RWPE1 (cell line): ENCODE results near the gene EGFL6.

Experiments
- CTCF ChIA-PET: fragments of 350-600 bp; sonication (Branson Sonifier 250); formaldehyde crosslinking; extraction: SDS; loops from one replicate; lab custom pipeline; 2021; lab: Yijun Ruan, JAX
- POLR2A ChIA-PET: fragments of 400-600 bp; formaldehyde crosslinking; extraction: SDS; loops from one replicate; lab custom pipeline; 2020; ENCODE audit warnings: antibody characterized with exemption; ENCODE audit not compliant: low non-redundant PET; lab: Yijun Ruan, JAX
- DNase-seq: peaks from one replicate; pipeline ENCODE4 v3.0.0; 2012; ENCODE audit warnings: low spot score
- H3K27ac ChIP-seq: fragments of 450-650 bp; 2 replicates; pipeline ENCODE4 v1.5.1; 2017
- TF ChIP-seq, protein P1 (sequence below): fragments of 450-650 bp; conservative IDR thresholded peaks from 2 replicates; pipeline ENCODE4 v1.5.1; 2017; ENCODE audit warnings: low read depth, mild to moderate bottlenecking

Gene EGFL6

DNA sequence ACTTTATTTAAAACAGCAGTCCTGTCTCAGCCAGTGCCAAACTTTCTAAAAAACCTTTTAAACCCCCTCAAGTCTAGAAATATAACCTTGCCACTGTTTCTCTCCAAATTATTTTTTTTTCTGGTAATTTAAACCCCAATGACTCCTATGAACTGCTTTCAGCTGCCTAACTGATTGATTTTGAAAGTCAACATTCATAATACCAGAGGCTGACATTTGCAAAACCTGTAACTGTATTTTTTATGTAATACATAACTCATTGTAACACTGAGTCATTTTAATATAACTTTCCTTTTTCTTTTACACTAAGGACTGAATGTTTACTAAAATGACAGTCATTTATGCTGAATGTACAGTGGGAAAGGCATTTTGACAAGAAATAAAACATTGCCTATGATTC, 19.1 kb upstream of the EGFL6 start:
- TF ChIP-seq, protein P1, sequence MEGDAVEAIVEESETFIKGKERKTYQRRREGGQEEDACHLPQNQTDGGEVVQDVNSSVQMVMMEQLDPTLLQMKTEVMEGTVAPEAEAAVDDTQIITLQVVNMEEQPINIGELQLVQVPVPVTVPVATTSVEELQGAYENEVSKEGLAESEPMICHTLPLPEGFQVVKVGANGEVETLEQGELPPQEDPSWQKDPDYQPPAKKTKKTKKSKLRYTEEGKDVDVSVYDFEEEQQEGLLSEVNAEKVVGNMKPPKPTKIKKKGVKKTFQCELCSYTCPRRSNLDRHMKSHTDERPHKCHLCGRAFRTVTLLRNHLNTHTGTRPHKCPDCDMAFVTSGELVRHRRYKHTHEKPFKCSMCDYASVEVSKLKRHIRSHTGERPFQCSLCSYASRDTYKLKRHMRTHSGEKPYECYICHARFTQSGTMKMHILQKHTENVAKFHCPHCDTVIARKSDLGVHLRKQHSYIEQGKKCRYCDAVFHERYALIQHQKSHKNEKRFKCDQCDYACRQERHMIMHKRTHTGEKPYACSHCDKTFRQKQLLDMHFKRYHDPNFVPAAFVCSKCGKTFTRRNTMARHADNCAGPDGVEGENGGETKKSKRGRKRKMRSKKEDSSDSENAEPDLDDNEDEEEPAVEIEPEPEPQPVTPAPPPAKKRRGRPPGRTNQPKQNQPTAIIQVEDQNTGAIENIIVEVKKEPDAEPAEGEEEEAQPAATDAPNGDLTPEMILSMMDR: no peak
- ChIA-PET POLR2A (no interaction called here), CTCF (no interaction called here)
- no peak overlapping the region for H3K27ac ChIP-seq
- no peak for DNase-seq

DNA sequence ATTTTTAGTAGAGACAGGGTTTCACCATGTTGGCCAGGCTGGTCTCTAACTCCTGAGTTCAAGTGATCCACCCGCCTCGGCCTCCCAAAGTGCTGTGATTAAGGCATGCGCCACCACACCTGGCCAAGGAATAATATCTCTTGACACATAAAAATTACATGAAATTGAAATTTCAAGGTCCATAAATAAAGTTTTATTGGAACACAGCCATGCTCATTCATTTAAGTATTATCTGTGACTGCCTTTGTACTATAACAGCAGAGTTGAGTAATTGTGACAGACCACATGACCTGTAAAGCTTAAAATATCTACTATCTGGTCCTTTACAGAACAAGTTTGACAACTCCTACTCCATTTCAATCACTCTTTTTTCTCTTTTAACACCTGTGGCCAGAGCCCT, 17.8 kb upstream of the EGFL6 start:
- TF ChIP-seq, protein P1: no peak
- H3K27ac ChIP-seq: no peak overlapping the region
- no peak for DNase-seq
- ChIA-PET POLR2A (no interaction called here), CTCF (interaction anchor here (0.7 to 0.8 kb wide), 2 partner anchors 13 to 603 kb away, joined by 3 to 5 read pairs; no protein-coding TSS in a partner anchor)

DNA sequence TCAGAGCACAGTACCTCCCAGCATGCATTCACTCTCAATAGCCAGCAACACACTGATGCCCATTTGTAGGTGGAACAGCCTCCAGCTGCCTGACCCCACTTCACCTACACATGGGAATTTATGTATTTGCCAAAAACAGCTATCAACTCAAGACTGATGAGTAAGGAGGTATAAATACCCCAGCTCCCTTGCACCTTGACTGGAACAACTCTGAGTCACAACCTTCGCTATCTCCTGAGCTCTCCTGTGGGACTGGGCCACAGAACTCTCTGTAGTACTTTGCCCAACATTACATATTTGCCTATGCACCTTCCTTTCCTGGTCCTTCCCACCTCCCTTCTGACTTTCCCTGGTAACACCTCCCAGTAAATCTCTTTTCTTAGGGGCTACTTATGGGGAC, 16.5 kb upstream of the EGFL6 start:
- CTCF ChIA-PET: no interaction called here
- TF ChIP-seq, protein P1: no peak
- no peak for DNase-seq
- POLR2A ChIA-PET: no interaction called here
- H3K27ac ChIP-seq: no peak overlapping the region

DNA sequence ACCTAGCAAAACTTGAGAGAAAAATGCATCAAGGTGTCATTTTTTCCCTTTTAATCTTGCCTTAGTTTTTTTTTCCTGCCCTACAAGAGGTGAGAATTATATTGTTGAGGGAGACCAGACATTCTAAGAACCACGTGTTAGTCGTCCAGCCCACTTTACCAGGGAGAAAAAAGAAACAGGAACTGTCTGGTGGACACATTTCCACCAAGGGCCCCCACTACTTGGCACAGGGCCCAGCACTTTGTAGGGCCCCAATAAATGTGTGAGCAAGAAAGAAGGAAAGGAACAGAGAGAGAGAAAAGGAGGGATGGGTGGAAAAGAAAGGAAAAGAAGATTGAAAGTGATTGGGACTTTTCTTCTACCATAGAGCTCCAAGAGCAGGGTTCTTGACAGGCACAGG, 3.9 kb upstream of the EGFL6 start:
- no peak for DNase-seq
- H3K27ac ChIP-seq: no peak overlapping the region
- TF ChIP-seq, protein P1: no peak
- ChIA-PET CTCF (no interaction called here), POLR2A (no interaction called here)

DNA sequence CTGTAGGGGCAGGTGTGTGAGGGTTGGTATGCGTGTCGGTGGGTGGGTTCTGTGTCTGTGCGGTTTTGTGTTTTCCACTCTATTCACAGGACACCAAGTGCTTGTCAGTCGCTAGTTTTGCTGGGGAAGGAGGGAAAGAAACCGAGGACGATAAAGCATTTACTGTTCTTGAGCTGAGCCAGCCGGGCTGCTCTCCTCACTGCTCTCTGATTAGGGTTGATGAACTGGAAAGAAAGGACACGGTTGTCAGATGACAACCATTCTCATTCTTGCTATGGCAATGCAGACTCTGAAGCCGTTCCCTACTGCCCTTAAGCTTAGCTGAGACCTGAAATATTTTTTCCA, 832 bp downstream of the EGFL6 start:
- H3K27ac ChIP-seq: no peak overlapping the region
- DNase-seq: no peak
- POLR2A ChIA-PET: no interaction called here
- CTCF ChIA-PET: interaction anchor here (0.6 kb wide), 1 partner anchor 165 kb away, joined by 3 read pairs; no protein-coding TSS in a partner anchor
- TF ChIP-seq, protein P1: no peak

DNA sequence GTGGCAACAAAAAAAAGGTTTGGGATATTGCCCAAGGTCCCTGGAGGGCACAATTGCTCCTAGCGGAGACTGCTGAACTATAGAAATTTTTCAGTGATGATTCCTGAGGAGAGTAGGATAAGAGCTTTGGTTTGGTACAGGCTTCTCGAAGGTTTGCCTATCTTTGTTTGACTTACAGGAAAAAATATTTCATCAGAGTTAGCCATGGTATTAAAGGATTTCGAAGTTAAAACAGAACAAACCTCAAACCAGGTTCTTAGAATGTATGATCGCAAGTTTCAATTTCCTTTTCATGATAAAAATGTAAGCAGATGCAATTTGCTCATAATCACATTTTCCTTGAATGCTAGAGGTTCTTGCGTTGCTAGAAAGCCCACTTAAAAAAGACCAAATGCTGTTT, 1.7 kb downstream of the EGFL6 start:
- ChIA-PET POLR2A (no interaction called here), CTCF (no interaction called here)
- DNase-seq: no peak
- H3K27ac ChIP-seq: no peak overlapping the region
- TF ChIP-seq, protein P1: no peak

DNA sequence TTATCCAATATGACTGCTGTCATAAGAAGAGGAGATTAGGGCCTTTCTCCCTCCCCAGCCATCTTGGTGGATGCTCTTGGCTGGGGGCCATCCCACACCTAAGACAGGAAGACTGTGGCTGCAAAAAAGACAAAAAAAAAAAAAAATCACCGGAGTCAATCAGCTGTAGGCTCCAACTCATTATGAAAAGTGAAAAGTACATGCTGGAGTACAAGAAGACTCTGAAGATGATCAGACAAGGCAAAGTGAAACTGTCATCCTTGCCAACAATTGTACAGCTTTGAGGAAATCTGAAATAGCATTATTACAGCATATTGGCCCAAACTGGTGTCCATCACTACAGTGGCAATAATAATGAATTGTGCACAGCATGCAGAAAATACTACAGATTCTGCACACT, 5.2 kb downstream of the EGFL6 start:
- CTCF ChIA-PET: no interaction called here
- TF ChIP-seq, protein P1: no peak
- POLR2A ChIA-PET: no interaction called here
- DNase-seq: no peak
- no peak overlapping the region for H3K27ac ChIP-seq
